Left ventricle myocardium superior (tissue), 1 donor: ENCODE results near the gene CALCOCO1. TPM values are rescaled to one million over a fixed set of nuclear protein-coding genes. Genes with fewer than 3 reads are reported as not detected.
A peak's percentile ranks its signal among the peaks of the same experiment; 100 is the strongest.
"Not testable (repeated sequence)": the region's sequence is repeated elsewhere in the genome, so short reads cannot be mapped to it uniquely, and the experiment has no call there.

Source experiments
- ATAC-seq: fragments of 200-7000 bp; cut with Tn5 transposase; one replicate; pipeline ENCODE4 v1.9.1; 2020; ENCODE audit warnings: mild to moderate bottlenecking, moderate library complexity
- DNase-seq: peaks from one replicate; pipeline ENCODE4 v3.0.0-alpha.2; 2020
- intact Hi-C: fragments of 100-400 bp; cut with micrococcal nuclease; formaldehyde crosslinking; loops from one replicate; pipeline ENCODE4 v1.11.0; 2022
- long read RNA-seq: library from polyadenylated mRNA; unstranded; transcript quantifications from one replicate; pipeline ENCODE4 v2.0.0, GENCODE V29; 2021
- total RNA-seq: library from RNA; stranded (reverse); fragmentation: NEBNext Ultra II Directional; extraction: Animal tissue kit (Norgen Biotek cat#: 25700); gene quantifications from one replicate; pipeline ENCODE4 v1.2.1, GENCODE V29; 2021
- donor health status: DM: no; HTN: yes; CAD: no; lungs with severe emphysema.

The CALCOCO1 gene
- 210 TPM for total RNA-seq
- long read RNA-seq, transcript CALCOCO1-218 (15 exons, 2,291 nt) = major isoform, 53 of 97 reads
- long read RNA-seq, partial matches to known transcripts = 26 of 97 reads
- long read RNA-seq, other reads (novel, unspliced or antisense) = 15 of 97 reads

- ATAC-seq (peak; percentile 99), DNase-seq (peak; percentile 98)
- intact Hi-C loops = no loop called here
Measured at GRCh38 chr12:53727310-53728041, at the start of gene CALCOCO1. Gene CALCOCO1 (minus strand): TSS chr12:53727452. CDS start chr12:53725242, 2,210 bp downstream.

- intact Hi-C loops = no loop called here
- ATAC-seq (no peak), DNase-seq (no peak)
Measured at GRCh38 chr12:53776872-53777271, 49.6 kb upstream of the CALCOCO1 start.

- intact Hi-C loops = no loop called here
- ATAC-seq (peak; percentile 97), DNase-seq (peak; percentile 28)
Measured at GRCh38 chr12:53775478-53776145, 48.4 kb upstream of the CALCOCO1 start.

DNA sequence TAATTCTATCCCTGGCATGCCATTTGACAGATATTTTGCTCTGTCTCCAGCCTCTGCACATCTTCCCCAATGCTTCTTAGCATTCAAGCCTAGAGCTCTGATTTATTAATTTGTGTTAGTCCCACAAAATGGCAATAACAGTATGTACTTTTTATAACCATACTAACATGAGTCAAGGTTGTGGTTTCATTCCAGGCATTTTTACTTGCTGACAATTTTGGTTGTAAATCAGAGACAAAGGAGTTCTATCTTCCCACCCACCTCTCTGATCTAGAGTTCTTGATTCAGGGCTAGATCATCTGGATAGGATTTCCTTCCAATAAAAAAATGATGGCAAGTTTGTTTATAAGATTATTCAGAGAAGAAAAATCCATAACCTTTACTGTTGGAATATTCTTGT is 43.0 kb upstream of the CALCOCO1 start:
- no peak for ATAC-seq
- intact Hi-C loops = no loop called here
- no peak for DNase-seq

DNA sequence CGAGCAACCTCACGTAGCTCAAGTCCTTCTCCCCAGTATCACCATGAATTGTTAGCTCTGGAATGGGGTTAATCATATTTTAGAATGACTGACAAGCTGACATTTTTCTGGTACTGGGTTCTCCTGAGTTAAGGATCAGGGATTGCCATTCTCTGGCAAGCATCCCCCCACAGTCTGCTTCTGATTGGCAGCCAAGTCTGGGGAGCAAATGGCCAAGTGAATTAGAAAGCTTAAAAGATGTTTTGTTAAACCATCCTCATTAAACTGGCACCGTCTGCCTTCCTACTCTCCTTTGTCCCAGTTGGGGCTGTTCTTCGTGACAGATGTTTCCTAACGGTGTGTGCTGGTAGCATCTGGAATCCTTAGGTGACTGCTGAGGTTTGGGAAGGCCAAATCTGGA is 41.7 kb upstream of the CALCOCO1 start:
- intact Hi-C loops = no loop called here
- DNase-seq (no peak), ATAC-seq (no peak)

DNA sequence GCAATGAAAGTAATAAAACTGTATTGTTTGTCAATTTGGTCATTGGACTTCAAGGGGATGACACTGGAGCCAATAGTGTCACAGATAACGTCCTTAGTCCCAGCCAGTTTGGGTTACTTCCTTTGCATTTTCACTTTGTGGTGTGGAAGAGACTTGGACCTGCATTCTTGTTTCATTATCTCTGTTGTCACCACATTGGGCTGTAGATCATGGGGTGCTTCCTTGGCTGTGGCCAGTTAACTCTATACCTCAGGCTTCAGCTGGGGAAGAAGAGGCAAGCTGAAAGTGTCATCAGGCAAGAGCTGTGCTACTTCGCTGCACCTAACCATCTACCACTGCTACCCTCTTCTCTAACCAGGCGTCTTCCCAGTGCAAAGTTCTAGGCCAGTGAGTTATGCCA is 39.6 kb upstream of the CALCOCO1 start:
- DNase-seq = no peak
- no peak for ATAC-seq
- intact Hi-C loops = no loop called here

DNA sequence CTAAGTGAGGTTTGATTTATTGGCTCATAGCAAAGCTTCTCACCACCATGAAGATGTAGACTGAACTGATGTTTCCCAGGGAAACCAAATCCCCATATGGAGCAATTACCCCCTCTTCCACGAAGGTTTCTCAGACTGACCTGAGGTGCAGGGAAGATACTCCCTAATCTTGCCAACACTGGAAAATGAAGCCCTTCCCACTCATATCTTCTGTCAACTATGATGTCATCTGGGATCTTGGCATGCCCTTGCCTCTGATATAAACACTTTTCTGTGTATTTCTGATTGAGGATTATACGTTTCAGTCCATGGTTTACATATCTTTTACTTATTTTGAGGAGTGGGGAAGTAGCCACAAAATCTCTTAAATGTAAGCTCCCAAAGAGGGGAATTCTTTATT is 38.6 kb upstream of the CALCOCO1 start:
- DNase-seq = no peak
- no peak for ATAC-seq
- intact Hi-C loops = no loop called here

DNA sequence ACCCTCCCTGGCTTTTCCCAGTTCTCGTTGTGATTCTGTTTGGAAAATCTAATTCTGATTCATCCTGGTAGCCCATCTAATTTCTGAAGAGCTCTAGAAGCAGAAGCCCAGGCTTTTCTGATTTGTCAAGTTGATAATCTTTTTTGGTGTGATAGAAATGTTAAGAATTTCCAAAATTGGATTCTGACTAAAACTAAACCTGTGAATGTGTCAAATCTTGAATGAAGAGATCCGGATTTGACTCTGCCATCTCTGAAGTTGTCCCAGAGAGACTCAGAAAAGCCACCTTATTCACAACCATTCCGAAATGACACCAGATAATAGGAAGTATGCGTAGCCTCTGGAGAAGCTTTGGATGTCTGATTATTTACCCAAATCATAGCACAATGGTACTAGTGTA is 37.4 kb upstream of the CALCOCO1 start:
- intact Hi-C loops = no loop called here
- no peak for DNase-seq
- ATAC-seq = no peak

DNA sequence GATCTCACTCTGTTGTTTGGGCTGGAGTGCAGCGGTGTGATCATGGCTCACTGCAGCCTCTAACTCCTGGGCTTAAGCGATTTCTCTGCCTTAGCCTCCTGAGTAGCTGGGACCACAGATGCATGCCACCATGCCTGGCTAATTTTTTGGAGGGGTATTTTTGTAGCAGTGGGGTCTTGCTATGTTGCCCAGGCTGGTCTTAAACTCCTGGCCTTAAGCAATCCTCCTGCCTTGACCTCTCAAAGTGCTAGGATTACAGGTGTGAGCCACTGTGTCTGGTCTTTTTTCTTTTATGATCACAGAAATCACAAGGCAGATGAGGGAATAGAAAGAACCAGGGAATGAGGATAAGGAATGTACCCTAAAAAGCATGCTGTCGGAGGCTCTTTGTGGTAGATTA is 35.5 kb upstream of the CALCOCO1 start:
- DNase-seq, ATAC-seq, intact Hi-C loops: not testable (repeated sequence)

- no peak for ATAC-seq
- no peak for DNase-seq
- intact Hi-C loops = no loop called here
Measured at GRCh38 chr12:53761306-53761705, 34.1 kb upstream of the CALCOCO1 start.

DNA sequence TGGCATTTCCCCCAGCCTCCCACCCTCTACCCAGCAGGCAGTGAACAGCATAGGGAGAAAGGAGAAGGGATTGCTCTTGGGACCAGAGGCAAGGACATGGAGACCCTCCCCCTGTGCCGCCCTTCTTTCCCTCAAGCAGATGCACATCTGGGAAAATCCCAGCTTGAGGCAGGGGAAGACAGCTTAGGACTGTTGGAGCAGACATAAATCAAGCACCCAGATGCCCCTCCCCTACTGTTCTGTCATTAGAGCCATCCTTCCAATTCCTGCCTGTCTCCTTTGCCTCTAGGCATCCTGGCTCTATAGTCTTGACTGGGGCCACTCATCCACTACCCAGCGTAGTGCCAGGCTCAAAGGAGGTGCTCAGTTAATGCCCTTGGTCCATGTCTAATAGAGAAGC is 32.0 kb upstream of the CALCOCO1 start:
- ATAC-seq (no peak), DNase-seq (no peak)
- intact Hi-C loops = no loop called here

DNA sequence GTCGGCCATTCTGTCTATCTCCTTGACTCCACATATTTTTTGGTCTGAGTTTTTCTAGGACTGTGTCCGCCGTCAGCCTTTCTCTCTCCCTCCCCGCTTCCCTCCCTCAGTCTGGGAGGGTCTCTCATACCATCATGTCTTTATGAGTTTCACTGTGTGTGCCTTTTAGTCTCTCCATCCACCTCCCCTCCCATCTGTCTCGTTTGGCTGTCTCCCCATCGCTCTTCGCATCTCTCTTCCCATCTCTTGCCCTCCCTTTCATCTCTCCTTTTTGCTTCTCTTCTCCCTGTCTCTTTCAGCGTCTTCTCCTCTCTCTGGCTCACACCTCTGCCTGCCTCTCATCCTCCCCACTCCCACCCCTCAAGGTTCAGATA is 31.5 kb upstream of the CALCOCO1 start:
- DNase-seq = no peak
- ATAC-seq = no peak
- intact Hi-C loops = no loop called here

DNA sequence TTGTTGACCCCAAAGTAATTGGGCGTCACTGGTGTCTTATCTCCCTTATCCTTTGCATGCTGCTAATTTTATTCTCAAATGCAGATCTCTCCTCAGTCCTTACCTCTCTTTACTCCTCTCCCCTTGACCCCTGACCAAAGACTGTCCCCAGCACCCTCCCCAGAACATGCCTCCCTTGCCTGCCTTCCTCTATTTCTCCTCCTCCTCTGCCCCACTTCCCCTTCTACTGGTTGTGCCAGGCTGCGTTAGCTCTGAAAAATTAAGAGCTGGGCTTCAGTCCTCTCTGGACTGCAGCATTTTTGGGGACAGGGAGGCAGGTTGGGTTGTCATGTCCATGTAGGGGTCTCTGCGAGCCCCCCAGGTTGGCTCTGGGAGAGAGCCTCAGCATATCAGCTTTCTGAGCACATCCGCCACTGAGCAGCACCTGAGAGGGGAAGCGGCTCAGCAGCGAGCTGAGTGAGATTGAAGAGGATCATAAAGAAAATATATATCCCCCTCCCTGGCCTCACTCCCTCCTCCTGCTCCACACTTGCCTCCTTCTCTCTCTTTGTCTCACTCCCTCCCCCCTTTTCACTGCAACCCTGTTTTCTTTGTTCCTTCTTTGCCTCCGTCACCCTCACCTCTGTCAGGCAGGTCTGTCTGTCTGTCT is 31.0 kb upstream of the CALCOCO1 start:
- intact Hi-C loops = no loop called here
- DNase-seq = no peak
- ATAC-seq = no peak

DNA sequence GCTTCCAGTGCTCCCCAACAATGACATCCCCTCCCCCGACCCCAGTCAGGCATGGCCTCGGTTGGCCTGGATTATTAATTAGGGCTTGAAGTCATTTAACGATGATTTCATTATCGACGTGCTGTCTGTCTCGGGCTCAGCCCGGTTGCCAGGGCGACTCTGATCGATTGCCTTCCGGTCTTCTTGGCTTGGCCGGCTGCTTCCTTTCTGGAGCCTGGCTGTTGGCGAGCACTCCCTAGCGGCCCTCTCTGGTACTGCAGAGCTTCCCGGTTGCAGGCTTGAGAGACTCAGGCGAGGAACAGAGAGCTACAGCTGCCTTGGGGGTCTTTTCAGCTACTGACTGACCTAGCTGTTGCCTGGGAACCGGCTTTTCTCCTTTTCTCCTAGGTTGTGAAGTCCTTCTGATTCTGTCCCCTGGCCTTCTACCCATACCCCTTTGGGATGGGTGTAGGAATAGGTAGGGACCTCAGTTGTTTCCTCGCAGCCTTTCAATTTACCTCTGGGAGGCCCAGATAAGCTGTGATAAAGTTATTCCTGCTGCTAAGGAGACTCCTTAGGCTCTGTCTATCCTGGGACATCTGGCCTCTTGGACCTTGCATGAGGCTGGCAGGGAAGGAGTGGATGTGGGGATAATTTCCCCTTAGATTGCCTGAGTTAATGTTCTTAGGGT is 30.0 kb upstream of the CALCOCO1 start:
- DNase-seq (peak; percentile 86), ATAC-seq (peak; percentile 48)
- intact Hi-C loops = no loop called here

- intact Hi-C loops = no loop called here
- DNase-seq (no peak), ATAC-seq (no peak)
Measured at GRCh38 chr12:53756300-53757100, 29.2 kb upstream of the CALCOCO1 start.

GRCh38 chr12:53755893-53756292 is 28.6 kb upstream of the CALCOCO1 start:
- intact Hi-C loops = no loop called here
- no peak for DNase-seq
- ATAC-seq = no peak

DNA sequence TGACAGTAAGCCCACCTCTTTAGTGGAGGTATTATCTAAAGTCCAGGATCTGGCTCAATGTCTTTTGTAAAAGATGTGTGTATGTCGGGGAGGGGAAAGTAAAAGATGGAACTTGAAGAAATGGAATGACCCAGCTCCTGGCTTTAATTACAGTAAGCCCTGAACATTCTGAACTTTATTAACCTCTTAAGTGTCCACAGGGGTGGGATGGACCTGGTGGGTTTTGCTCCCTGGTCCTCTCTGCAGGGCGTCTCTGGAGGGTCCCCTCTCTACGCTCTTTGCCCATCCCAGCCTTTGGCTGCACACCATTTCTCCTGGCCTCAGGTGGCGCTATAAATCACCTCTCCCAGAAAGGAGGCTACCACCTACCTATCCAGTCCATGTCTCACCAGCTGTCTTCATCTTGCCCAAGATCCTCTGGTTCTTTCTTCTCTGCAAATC is 28.2 kb upstream of the CALCOCO1 start:
- DNase-seq (no peak), ATAC-seq (no peak)
- intact Hi-C loops = no loop called here

DNA sequence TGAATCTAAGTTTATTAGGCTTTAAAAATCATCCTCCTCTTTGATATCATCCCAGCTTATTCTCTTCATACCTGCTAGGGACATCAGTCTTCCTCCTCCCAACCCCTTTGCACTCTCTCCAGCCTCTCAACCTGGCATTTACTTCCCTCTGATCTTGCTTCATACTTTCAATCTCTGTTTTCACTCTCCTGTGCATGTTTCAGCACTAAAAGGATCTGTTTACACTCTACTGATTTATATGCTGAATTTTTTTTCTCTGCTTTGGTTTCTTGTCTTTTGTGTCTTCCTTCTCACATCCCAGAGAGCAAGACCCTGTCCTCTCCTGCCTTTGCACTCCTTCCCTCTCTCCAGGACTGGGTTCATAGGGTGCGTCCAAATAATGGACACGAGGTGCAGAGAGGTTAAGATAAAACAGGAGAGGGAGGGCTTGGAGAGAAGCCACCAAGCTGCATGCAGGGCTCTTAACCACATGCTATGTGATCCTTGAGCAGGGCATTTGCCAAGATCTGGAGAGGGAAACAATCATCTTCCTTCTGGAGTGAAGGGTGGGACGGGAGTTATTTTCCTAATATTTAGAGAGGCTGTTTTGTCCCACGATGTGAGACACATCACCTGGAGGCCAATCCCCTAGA is 27.5 kb upstream of the CALCOCO1 start:
- intact Hi-C loops = no loop called here
- no peak for DNase-seq
- peak; percentile 20 for ATAC-seq
